HG03521 (cell line): Measurements from ENCODE around the gene RAB31.

Experiments used
- ATAC-seq: cut with Tn5 transposase; IDR thresholded peaks from one replicate; pipeline ENCODE4 v1.9.1; 2021; ENCODE audit warnings: mild to moderate bottlenecking, moderate library complexity; ENCODE audit not compliant: unreplicated experiment

RAB31 gene

DNA sequence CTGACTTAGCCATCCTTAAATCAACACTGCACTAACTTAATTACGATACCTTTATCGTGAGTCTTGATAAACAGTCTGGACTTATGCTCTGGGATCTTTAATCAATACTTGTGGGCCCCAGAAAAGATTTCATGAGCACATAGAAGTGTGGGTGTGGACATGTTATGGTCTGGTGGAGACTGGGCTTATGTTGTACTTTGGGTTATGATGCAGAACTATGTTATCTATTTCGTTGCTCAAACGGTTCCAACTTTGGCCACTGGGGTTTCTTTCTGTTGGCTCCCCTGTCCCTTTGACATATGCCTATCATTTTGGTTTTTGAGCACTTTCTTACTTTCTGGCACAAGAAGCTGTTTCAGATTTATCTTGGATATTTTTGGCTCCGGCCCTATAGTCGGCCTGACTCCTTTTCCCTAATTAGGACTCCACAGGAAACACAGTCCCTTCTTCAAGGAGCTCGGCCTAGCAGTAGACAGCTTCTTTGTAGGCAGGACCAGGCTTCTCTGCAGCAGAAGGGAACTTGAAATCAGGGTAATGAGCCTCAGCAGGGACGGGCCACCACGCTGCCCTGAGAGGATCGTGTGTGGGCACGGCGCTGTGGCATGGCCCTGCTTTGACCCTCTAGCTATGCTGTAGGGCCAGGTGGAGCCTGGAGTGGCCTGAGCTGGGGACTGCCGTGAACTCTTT lies 123.1 kb downstream of the RAB31 start:
- ATAC-seq = no peak

DNA sequence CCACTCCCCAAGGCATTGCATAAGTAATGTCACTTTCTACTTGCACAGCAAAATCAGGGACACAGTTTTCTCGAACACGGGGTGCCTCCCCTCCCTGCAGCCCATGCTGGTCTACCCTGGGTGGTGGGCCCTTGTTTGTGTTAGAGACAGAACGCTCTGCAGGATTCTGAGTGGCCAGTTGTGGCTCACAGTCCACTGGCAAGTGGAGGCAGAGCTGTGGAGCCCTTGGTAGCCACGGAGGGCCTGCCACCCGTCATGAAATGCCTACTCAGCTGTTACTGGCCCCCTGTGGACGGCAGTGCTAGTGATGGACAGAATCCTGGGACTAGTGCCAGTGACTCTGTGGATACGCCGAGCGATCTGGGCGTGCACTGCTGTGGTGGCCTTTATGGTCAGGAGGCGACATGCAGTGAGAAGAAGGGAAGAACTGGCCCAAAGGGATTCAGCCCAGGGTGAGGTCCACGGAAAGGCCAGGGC lies 123.7 kb downstream of the RAB31 start:
- no peak for ATAC-seq

DNA sequence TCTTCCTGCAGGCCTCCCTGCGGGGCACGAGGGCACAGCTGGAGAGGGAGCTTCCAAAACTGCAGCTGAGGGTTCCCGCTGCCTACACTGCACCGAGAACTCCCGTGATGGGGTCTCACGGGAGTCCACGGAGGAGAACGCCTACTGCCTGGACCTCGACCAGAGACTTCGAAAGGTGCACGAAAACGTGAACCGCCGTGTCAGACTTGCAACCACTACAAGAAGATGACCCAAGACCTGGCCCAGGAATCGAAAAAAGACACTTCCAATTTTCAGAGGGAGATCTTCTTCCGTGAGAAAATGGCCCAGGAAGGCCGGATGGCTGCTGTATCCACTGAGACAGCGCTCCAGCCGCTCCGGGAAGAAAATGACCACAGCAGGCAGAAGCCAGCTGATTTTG lies 124.8 kb downstream of the RAB31 start:
- ATAC-seq = no peak

DNA sequence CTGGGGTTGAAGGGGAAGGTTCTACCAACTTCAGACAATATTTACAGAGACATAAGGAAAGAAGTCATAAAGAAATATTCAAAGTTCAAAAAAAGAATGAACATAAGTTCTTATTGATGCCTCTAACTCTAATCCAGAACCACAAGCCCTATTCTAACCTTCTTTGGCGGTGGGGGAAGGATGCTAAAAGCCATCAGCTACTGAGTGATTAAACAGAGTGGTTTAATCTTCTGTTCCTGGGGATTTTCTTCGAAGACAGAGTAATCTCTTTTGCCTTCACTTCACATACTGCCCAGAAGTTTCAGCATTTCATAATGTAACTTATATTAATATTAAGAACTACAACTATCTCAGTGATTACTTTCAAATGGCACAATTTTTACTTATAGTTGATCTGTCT lies 126.5 kb downstream of the RAB31 start:
- ATAC-seq = no peak

DNA sequence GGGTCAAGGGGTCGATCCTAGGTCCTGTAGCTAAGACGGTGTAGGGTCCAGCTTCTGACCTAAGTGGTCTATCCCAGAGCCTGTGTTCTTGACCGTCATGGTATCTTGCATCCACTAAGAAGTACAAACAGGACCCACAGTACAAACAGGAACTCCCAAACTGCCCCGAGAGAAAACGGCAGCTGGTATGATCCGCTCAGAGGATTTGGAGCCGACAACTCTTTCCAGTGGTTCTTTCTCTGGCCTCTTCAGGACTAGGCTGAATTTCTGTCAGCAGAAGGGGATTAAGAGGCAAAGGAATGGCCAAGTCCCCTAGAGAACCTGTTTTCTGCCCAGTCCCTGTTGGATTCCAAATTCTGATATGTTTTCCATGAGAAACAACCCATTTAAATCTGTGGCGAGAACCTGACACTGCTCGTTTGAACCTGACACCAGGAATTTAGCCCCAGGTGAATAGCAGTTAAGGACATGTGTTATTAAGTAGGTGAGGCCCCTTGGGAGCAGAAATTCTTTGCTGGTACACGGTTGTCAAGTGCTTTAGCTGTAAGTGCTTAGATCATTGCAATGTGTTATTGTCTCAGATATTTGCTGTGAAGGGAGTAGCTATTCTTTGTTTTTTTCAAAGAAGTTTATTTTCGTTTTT lies 127.1 kb downstream of the RAB31 start:
- ATAC-seq = no peak

DNA sequence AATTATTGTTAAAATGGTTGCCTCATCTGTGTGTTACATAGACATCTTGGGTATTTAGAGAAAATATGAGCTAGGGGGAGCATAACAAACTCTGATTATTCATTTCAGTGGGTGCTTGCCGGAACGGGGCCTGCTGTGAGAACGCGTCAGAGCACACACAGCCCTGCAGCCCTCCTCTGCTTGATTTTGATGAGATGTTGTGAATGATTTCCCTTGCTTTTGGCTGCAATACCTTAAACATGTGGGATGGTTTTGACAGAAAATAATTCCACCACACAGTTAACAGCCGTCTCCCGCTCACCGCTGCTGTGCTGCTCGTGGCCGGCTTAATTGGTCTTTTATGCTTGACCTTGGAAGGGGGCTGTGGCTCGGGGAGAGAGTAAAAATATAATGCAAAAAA lies 127.7 kb downstream of the RAB31 start:
- no peak for ATAC-seq

DNA sequence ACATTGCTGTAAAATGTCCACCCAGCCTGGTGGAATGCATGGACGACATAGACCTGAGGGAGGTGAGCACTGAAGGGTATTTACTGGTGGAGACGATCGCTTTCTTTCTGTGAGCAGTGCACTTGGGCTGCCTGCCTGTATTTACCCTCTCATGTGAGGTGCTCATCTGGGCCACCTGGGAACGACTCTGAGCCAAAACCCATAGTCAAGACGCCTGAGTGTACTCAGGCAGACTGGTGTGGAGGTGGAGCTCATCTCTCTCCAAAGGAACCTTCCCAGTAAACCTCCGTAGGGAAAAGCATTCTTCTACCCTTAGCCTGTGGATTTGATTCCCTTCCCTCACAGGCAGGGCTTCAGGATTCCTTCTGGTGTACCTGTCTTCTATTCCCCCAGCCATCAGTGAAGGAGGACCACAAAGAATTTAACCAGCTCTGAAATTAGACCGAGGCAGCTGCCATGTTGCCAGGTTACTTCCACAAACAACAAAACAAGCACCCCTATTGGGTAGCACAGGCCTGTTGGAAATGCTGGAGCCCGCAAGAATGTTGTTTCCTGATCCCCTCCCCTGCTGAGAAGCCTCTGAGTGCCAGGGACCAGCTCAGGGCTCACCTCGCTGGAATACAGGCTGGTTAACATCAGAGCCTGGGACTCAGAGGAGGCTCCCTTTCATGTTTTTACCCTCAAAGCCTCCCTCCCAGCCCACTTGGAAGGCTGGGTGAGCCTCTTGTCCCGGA lies 130.2 kb downstream of the RAB31 start:
- no peak for ATAC-seq

DNA sequence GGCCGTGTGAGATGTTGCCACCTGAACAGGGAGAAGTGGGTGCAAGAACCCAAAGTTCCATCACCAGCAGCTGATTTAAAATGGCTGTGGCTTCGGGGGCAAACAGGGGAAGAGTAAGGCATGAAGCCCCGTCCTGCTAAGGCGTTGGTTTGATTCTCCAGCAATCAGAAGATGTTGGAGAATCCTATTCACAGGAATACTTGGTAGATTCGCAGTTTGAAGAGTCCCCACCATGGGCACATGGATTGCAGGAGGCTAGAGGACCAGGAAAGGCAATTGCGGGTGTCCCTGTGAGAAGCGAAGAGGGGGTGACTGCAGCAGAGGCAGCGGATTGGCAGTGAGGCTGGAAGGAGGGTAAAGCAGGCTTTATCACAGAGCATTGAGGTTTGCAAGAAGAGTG lies 131.1 kb downstream of the RAB31 start:
- ATAC-seq = no peak

DNA sequence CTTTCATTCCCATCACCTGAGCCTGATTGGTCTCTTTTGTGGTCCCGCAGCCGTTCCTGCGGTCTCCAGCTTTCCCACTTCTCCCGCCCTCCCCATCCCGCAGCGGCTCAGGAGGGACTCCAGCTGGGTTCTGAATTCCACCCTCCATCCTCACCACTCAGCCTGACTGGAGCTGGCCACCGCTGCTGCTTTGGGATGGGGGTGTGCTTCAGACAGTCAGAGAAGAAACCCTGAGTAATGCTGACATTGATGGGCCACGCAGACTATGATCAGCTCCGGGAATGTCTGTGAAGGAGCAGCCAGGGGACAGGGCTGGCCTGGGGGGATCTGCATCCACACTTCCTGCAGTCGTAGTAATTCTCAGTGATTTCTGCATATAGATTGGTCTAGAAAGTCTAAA lies 131.8 kb downstream of the RAB31 start:
- ATAC-seq = no peak

DNA sequence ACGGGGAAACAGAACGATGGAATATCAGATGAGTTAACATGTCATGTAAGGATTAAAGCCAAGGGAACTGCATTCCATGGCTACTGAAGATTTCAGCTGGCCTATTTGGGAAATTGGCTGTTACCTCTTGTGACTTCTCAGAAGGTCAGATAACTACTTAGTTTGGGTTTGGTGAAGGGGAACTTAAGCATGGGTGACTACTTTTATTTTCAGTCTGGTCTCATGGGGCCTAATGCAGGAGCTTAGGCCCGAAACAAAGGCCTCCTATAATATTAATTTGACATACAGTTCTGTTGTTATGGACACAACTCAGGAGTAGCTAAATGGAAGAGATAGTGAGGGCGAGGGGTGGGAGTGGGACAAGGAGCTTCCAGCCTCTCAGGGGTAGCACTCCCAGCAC lies 133.7 kb downstream of the RAB31 start:
- ATAC-seq = no peak

DNA sequence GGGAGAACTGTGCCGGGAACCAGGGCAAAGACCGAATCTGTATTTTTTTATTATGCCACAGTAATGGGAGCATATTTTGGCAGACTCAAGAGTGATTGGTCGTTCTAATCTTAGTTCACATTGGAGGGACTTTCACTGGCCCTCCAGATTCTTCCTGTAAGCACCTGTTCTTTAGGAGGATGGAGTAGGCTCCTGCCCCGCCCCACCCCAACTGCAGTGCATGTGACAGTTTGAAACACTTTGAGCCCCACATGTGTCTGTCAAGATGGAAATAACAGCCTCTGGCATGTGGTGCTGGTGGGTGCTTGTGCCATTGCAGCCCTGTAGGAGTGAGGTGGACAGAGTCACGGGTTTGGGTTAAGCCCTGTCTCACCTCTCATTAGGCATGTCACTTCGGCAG lies 134.3 kb downstream of the RAB31 start:
- ATAC-seq = no peak

DNA sequence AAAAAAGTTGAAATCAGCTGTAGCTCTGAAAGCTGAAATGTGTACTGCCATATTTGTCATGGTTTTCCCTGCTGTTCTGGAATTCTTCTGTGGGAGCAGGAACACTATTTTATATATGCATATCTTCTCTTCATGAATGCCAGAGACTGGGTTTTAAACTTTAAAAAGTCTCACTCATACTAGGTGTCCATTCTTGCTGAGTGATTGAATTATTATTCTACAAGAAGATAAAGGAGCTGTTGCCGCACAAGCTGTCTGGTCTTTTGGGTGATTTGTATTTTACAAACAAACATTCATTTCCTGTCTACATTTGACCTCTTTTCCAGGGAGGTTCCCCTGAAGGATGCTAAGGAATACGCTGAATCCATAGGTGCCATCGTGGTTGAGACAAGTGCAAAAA lies 137.2 kb downstream of the RAB31 start:
- no peak for ATAC-seq

DNA sequence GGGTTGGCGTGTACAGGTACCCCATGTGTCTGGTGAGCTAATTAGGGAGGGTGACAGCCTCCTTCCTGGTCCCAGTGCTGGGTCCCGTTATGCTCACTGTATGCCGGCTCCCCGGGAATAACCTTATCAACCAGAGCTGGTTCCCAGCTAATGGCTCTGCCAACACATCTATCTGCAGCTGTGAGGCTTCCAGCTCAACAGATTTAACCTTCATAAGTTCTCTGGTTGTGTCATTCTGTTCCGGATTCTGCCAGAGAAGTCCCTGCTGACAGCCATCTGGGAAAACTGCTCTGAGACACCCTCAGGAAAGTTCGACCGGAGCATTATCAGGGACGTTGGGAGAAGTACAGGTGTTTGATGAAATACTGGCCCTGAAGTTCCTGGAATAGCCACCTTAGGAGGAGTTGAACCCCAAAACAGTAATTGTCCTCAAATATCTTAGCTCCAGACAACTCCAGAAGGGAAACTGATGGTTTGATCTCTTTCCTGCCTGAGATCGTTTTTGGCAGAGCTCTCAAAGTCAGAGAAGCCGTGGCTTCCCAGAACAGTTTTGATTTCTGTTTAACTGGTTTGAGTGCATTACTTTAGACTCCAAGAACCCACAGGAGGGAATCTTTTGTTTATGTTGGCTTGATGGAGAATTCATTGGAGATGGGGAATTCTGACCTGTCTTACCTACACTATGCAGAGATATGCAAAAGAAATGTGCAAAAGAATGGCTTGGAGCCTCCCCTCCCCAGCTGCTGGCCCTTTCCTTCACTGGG lies 138.2 kb downstream of the RAB31 start:
- no peak for ATAC-seq

DNA sequence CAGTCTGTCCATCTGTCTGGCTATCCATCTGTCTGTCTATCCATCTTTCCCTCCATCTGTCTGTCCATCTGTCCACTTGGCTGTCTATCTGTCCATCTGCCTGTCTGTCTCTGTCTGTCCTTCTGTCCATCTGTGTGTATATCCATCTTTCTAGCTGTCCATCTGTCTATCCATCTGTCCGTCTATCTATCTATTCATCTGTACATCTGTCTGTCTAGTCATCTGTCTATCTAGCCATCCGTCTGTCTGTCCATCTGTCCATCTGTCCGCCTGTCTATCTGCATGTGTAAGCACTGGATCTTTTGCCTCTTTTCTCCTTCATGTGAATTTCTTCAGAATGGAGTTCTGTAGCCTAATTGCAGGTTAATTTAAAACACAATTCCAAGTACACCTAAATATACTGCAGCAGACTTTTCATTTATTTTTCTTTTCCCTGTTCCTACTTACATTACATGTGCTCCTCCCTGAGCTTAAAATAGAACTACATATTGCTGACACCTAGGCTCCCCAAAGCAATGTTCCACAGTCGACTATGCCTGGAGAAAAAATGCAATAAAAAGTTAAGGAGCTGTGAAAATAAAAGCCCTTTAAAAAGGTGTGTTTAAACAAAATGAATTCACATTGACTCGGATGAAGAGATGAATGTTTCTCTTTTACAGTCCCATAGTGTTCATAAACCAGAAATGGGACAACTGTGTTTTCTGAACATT lies 140.2 kb downstream of the RAB31 start:
- no peak for ATAC-seq

DNA sequence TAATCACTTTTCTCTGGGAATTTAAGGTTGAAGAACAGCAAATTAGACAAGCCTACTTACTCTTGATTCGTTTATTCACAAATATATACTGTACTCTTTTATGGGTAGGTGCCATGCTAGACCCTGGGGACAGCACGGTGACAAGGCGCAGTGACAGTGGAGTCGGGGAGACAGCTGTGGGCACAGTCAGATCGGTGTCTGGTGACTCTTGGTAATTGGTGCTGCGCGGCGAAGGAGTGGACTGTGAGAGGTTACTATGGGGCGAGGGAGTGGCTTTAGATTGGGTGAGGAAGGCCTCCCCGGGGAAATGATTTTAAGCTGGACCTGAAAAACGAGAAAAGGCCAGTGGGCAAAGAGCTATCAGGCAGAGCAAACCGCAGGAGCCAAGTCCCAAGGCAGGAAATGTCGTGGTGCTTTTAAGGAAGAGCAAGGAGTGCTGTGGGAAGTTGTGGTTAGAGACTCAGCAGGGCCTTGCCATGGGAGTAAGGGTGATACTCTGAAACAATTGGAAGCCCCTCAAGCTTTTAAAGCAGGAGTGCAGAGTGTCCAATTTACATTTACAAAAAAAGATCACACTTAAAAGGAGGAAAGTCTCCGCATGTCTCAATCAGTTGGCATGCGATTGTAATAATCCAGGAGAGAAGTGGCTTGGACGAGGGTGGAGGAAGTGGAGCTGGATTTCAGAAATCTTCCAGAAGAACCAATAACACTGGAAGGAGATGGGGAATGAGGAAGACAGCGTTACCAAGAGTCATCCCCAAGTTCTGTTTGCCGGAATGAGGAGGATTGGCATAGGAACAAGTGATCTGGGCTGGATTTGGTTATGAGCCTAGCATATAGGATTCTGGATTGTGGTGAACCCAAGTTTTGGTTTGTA lies 141.5 kb downstream of the RAB31 start:
- ATAC-seq = no peak

DNA sequence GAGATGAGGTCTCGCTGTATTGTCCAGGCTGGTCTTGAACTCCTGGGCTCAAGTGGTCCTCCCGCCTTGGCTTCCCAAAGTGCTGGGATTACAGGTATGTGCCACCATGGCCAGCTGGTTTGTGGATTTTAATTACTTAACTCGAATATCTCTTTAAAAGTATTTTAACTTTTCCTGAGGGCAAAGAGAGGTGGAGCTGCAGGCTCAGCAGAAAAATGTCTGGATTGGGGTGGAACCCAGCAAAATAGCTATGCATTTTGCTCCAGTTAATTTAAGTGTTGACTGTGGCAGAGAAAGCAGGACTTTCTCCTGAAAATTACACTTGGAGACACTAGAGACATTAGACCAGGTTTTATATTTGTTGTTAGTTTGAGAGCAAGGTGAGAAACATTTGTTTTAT lies 142.2 kb downstream of the RAB31 start:
- ATAC-seq = no peak

DNA sequence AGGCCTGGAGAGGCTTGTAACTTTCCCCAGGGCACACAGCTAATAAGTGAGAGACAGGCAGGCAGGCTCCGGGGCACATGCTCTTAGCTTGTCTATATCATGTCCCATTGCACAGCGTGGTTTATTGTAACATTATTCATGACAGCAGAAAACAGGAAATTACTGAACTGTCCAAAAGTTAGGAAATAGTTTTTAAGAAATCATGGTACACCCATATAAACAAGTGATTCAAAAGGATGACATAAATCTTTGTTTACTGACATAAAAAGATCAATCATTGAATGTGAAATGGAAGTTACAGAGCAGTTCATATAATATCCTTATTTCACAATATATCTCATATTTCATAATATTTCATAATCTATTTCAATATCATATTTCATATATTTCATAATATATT lies 143.4 kb downstream of the RAB31 start:
- no peak for ATAC-seq

DNA sequence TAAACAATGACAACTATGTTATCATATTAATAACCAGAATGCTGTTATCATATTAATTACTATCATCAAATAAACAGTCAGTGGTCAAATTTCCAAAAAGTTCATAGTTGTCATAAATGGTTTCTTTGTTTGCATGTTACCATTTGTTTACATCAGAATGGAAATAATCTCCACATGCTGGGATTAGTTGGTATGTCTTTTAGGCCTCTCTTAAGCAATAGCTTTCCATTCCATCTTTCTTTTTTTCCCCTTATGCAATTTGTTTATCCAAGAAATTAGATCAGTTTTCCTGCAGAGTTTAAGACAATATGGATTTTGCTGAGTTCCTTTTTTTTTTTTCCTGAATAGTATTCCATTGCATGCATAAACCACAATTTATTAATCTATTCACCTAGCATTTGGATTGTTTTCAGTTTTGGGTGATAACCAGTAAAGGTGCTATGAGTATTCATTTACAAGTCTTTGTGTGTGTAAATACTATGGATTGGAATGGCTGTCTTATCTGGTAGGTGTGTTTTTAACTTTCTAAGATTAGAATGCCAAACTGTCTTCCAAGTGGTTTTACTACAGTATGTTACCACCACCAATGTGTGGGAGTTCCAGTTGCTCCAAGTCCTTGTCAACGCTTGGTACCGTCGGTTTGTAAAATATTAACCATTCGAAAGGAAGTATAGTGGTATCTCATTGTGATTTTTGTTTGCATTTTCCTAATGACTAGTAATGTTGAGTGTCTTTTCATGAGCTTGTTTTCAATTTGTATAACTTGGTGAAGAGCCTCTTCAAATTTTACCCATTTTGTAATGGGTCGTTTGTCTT lies 144.4 kb downstream of the RAB31 start:
- no peak for ATAC-seq
